Stimulated activated CD4-positive, alpha-beta T cell treated with anti-CD3 and anti-CD28 coated beads, Interleukin-2, amount 100 ng/mL, for 48 hours (primary cell): ENCODE measurements around the gene PNMA5.
"Not testable (repeated sequence)": the region's sequence is repeated elsewhere in the genome, so short reads cannot be mapped to it uniquely, and the experiment has no call there.

Source experiments
- DNase-seq, 2 donors: peaks; one replicate each; pipeline ENCODE4 v3.0.0-alpha.2; 2020

The PNMA5 gene

DNA sequence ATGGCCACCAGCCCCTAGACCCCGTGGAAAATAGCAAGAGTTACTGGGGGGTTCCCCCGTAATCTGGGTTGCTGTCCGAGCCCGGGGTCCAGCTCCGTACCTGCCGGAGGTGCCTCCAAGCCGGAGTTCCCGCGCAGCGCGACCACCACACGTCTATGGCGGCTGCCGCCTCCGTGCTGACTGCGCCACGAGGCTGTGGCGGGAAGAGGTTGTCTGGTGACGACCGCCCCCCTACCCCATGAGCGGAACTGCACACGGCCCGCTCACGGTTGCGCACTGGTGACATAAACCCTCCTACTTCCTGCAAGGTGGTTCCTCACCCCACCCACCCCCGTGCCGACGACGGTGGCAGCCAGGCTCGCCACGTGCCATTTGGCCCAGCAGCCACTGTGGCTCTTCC lies at the start of gene PNMA5:
PNMA5 (minus strand) TSS at position 184 of the 400 bp plus-strand sequence. CDS start 2,518 bp downstream, outside the sequence.
- DNase-seq, result no peak

DNA sequence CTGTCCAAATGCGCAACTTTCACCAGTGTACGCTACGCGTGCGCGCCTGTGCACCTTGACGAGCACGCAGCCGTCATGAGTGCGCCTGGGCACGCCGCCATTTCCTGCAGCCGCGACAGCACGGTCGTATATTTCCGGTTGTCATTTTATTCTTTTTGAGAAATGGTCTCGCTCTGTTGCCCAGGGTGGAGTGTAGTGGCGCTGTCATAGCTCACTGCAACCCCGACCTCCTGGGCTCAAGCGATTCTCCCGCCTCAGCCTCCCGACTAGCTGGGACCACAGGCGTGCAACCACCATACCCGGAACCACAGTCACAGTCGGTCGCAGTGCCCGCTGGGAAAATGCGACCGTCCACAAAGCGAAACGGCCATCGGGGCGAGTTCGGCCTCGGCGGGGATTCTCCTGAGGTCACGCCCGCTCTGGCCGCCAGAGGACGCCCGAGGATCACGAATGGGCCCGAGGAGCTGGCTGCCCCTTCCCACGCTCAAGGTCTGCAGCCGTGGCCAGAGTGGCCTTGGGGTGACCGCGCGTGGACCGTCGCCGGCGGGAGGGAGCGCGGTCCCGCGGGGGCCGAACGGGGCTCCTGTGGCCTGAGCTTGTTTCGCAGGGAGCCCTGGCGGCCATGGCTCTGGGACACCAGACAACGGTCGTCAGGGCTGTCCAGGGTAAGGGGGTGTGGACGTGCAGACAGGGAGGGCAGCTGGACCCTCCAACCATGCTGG lies 38.6 kb upstream of the PNMA5 start:
- peak; percentile 64 to 66 for DNase-seq

DNA sequence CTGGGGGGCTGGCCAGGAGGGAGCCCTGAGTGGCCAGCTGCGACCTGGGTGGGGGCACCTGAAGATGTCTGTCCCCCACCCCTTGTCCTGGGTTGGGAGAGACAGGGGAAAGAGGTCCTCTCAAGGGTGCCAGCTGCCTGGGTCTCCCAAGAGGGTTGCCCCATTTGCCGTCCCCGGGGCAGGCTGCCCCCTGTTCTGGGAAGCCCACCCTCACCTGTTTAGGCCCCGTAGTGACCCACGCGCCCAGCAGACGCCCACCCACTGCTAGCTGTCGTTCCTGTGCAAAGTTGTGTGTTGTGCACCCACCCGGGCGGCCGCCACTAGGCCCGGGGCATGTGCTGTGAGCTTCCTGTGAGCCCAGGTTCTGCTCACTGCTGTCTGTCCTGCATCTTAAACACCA lies 36.9 kb upstream of the PNMA5 start:
- DNase-seq, result no peak

DNA sequence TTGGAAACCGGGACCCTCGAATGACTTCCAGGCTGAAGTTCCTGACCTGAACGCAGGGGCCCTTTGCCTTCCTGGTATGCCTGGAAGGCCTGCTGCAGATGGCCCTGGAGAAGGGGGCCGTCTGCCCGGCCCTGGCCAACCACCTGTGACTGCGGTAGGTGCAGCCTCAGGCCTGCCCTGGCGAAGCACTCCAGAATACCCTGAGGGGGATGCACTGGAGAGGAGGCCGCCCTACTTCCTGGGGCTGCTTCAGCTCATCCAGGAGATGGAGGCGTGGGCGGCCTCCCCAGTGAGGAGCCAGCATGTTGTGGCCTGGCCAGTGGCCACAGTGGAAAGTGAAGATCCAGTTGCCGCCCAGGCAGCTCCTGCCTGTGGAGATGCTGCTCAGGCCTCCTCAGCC lies 36.0 kb upstream of the PNMA5 start:
- no peak for DNase-seq

DNA sequence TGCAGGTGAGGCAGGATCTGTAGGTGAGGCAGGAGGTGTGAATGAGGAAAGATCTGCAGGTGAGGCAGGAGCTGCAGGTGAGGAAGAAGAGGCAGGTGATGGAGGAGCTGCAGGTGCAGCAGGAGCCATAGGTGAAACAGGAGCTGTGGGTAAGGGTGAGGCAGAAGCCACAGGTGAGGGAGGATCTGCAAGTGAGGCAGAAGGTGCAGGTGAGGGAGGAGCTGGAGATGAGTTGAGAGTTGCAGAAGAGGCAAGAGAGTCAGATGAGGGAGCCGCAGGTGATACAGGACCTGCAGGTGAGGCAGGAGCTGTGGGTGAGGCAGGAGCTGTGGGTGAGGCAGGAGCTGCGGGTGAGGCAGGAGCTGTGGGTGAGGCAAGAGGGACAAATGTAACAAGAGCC lies 35.2 kb upstream of the PNMA5 start:
- no peak for DNase-seq

DNA sequence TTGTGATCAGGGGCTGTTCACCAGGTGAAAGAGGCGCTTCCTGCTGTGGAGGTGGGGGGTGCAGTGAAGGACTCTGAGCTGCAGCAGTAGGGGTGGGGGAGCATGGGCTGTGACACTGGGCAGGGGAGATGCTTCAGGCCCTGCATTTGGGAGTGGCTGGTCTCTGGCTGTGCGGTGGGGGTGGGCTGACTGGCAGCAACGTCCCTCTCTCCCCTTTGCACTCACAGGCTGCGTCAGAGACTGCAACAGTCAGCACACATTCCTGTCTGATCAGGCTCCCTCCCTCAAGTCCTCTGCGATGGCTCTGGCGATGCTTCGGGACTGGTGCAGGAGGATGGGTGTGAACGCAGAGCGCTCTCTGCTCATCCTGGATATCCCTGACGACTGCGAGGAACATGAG lies 34.6 kb upstream of the PNMA5 start:
- DNase-seq, result not testable (repeated sequence)

DNA sequence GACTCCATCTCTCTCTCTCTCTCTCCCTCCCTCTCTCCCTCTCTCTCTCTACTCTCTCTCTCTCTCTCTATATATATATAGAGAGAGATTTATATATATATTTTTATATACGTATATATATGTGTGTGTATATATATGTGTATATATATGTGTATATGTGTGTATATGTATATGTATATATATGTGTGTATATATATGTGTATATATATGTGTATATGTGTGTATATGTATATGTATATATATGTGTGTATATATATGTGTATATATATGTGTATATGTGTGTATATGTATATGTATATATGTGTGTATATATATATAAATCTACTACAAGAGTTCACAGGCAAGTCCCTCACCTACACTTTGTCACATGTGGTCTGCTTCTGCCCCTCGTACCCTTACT lies 32.6 kb upstream of the PNMA5 start:
- DNase-seq, result not testable (repeated sequence)

DNA sequence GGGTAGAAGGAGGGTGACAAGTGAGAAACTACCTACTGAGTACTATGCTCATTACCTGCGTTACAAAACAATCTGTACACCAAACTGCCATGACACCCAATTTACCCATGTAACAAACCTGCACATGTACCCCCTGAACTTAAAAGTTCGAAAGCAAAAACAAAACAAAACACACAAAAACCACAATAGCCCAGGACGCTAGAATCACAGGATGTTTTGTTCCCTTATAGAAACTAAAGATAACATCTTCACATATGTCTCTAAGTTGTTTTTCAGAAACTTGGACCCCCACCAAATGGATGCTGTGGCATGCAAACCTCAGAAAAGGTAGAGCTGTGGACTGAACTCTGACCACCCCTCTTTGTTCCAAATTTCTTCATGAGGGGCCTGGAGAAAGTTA lies 25.2 kb upstream of the PNMA5 start:
- no peak for DNase-seq

DNA sequence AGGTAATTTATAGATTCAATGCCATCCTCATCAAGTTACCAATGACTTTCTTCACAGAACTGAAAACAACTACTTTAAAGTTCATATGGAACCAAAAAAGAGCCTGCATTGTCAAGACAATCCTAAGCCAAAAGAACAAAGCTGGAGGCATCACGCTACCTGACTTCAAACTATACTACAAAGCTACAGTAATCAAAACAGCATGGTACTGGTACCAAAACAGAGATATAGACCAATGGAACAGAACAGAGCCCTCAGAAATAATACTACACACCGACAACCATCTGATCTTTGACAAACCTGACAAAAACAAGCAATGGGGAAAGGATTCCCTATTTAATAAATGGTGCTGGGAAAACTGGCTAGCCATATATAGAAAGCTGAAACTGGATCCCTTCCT lies 23.3 kb upstream of the PNMA5 start:
- not testable (repeated sequence) for DNase-seq

DNA sequence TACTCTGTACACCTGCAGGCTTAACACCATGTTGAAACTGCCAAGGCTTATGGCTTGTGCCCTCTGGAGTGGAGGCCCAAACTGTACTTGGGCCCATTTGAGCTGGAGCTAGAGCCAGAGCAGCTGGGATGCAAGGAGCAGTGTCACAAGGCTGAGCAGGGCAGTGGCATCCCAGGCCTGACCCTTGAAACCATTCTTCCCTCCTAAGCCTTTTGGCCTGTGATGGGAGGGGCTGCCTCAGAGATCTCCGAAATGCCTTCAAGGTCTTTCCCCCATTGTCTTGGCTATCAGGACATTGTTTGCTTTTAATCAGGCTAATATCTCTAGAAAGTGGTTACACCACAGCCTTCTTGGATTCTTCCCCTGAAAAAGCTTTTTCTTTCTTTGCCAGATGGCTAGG lies 10.9 kb upstream of the PNMA5 start:
- no peak for DNase-seq

DNA sequence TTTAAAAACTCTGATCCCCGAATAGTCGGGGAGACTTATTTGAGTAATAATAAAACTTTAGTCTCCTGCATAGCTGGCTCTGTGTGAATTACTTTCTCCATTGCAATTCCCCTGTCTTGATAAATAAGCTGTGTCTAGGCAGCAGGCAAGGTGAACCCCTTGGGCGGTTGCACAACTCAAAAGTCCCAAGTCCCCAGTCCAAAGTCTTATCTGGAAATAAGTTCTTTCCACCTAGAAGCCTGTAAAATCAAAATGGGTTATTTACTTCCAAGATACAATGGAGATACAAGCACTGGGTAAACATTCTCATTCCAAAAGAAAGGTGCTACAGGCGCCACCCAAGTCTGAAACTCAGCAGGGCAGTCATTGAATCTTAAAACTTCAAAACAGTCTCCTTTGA lies 10.1 kb upstream of the PNMA5 start:
- DNase-seq, result no peak

DNA sequence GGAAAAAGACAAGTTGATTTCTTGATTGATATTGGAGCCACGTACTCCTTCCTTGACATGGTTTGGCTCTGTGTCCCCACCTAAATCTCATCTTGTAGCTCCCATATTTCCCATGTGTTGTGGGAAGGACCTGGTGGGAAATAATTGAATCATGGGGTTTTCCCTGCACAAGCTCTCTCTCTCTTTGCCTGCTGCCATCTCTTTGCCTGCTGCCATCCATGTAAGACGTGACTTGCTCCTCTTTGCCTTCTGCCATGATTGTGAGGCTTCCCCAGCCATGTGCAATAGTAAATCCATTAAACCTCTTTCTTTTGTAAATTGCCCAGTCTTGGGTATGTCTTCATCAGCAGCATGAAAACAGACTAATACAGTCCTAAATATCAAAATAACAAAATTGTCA lies 8.3 kb upstream of the PNMA5 start:
- not testable (repeated sequence) for DNase-seq

DNA sequence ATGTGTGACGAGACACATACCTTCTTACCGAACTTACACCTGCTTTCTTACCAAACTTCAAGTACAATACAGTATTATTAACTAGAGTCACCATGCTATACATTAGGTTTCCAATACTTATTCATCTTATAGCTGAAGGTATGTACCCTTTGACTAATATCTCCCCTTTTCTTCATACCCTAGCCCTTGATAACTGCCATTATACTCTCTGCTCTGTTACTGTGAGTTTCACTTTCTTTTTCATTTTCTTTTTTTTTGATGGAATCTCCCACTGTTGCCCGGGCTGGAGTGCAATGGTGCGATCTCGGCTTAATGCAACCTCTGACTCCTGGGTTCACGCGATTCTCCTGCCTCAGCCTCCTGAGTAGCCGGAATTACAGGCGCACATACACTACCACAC lies 3.4 kb upstream of the PNMA5 start:
- no peak for DNase-seq

DNA sequence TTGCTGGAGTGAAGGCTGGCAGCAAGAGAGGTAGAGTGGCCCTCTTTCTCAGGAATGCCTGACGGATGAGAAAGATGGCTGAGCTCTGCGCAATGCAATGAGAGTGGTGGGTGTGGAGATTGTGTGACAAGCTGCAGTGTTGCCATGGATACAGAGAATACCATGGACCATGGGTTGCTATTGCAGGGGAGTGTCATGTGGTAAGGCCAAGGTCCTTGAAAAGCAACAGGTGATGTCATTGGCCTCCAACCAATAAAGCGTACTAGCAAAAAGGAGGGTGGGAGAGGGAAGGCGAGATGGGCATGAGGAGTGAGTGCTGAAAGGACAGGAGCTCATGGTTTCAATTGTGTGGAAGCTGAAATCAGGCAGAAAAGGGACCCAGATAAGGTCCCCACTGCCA lies 1.8 kb downstream of the PNMA5 start:
- DNase-seq, result no peak

DNA sequence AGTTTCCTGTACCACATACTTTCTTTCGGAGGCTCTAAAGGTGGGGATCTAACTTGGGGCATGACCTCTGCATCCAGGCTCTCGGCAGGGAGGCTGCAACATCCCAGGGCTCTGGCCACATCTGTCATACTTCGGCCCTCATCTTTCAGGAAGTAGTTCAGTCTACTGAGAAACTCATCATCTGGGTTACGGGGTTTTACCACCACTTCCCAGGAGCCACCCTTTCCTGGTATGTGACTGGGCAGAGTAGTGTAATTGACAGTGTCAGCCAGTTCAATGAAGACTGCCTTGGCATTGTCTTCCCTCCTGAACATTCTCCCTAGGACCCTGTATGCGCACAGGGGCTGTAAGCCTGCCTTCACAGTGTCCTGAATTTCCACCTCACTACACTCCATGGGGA lies 2.8 kb downstream of the PNMA5 start:
- DNase-seq, result no peak

DNA sequence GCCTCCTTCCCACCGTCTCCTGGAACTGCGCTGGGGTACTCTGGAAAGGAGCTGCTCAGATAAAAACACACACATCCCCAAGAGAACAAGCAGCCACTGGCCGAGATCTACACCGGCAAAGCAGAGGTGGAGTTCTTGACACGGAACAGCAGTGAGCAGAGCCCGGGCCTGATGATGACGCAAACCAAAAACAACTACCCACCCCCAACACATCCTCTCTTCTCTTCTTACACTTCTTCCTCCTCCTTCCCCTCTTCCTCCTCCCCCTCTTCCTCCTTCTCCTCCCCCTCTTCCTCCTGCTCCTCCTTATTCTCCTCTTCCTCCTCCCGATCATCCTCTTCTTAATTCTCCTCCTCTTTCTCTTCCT lies 4.6 kb downstream of the PNMA5 start:
- no peak for DNase-seq

DNA sequence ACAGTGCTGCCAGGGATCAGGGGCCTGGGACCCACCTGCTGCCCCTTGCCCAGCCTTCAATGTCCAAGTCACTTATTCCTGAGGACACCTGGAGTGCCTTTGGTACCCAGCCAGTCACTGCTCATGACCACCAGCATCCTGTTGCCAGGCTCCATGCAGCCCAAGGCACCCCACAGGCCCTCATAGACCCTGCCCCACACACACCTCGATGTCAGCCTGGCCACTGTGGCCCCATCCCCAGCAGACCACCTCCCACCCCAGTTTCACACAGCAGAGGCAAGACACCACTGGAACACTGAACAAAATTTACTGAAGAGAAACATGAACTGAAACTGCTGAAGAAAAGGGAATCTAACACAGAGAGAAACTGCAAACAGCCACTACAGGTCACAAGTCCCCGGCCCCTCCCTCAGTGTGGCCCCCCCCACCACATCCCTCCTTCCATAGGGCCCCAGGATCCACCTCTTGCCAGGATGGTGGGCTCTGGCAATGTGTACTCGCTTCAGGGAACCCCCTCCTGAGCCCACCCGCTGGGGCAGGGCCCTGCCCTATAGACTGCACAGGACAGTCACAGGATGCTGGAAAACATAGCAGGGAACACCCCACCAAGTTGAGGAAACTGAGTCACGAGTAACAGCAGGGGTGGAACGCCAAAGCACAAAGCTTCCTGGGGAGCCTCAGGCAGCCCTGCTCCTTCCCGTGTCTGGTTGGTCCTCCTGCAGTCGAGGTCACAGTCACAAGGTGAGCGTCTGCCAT lies 5.2 kb downstream of the PNMA5 start:
- no peak for DNase-seq

DNA sequence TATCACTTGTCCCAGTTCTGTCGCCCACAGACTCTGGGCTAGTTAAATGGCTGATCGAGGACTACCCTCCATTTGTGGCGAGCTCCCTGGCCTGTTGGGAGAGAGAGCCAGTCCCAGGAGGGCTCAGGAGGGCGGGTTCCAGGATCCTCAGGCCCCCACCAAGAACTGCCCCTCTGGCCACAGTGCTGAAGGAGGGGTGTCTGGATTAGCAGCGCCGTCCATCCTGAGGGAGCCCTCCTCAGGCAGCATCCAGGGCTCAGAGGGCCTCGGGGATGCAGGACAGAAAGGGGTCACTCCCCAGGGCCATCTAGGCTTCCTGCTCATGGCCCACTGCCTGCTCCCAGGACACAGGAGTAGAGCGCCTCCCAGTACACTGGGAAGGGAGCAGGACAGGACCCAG lies 6.1 kb downstream of the PNMA5 start:
- DNase-seq, result no peak

DNA sequence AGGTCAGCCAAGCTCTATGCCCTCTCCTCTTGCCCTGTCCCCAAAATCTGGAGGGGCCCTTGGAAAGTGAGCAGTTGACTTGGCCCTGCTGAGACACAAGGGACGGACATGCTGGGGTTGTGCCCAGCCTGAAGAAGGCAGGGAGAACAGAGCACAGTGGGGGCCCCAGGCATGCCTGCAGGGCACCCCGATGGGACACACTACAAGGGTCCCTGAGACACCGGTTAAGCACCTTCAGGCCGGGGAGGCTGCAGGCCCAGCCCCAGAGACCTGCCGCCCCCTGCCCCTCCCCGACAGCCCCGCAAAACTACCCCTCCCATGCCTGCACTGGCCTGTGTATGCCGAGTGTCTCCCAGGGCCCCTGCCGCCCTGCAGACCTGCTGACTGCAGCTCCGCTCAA lies 6.8 kb downstream of the PNMA5 start:
- DNase-seq, result not testable (repeated sequence)

DNA sequence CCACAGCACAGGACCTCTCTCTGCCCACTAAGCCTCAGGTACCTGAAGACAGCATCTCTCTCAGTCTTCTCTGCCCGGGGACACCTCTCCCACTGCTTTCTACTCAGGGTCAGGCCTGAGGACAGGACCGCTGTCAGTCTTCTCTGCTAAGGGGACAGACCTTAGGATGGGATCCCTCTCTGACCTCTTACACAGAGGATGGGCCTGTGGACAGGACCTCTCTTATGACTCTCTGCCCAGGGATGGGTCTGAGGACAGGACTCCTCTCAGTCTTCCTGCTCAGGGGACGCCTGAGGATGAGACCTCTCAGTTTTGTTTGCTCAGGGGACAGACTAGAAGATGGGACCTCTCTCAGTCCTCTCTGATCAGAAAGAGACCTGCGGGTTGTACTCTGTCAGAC lies 8.5 kb downstream of the PNMA5 start:
- DNase-seq, result not testable (repeated sequence)

DNA sequence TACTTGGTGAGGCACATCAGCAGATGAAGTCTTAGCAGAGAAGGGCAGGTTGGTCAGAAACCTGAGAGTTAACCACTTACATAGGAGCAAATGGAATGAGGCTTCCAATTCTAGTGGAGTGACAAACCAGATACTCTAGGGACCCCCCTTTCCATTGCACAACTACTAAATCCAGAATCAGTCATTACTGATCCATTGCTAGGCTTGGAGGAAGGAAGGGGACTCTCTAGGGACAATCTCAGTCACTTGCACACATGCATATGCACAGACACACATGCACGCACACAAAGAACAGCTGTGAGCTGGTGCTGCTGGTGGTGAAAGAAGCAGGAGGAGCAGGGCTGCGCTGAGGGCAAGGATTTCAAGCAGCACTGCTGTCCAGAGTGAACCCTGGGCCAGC lies 25.7 kb downstream of the PNMA5 start:
- no peak for DNase-seq

DNA sequence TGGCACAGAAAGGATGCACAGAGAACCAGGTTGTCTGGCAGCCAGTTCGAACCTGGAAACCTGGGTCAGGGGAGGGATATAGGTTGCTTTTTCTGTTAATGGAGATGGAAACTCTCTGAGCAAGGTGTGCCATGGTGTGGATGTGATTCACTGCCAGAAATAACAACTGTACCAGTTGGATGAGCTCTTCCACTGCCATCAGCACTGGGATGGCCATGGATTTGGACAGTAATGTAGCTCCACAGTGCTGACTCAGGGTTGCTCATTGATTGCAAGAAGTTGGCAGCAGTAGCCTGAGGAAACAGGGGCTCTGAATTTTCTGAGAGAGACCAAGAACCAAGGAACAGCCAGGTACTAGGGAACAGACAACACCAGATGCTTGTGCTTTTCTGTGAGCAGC lies 33.8 kb downstream of the PNMA5 start:
- DNase-seq, result no peak

DNA sequence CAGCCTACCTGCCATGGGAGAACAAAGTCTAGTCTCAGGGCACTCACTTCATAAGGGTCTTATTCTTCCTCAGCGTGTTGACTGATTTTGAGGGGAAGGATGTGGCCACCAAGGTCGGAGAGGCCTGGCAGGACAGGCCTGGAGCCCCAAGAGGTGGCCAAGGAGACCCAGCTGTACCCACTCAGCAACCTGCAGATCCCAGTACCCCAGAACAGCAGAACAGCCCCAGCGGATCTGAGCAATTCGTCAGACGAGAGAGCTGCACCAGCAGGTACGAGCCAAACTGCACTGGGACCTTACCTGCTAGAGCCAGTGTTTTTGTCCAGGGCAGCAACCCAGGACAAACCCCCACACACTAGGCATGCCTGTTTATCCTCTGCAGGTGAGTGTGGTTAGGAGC lies 34.3 kb downstream of the PNMA5 start:
- no peak for DNase-seq
